Glutamatergic neuron (in vitro differentiated cells): ENCODE results near the gene POTEF. TPM values are rescaled to one million over a fixed set of nuclear protein-coding genes. Genes with fewer than 3 reads are reported as not detected.
"Not testable (repeated sequence)": the region's sequence is repeated elsewhere in the genome, so short reads cannot be mapped to it uniquely, and the experiment has no call there.

Experiments used
- DNase-seq: peaks from one replicate; pipeline ENCODE4 v3.0.0; 2022
- H3K27ac Mint-ChIP-seq: one replicate; pipeline ENCODE4 v1.8.0; 2020; ENCODE audit warnings: mild to moderate bottlenecking, mixed read lengths, inconsistent platforms; ENCODE audit not compliant: unreplicated experiment
- H3K27me3 Mint-ChIP-seq: one replicate; pipeline ENCODE4 v1.8.0; 2020; ENCODE audit warnings: mild to moderate bottlenecking, moderate library complexity, mixed read lengths, inconsistent platforms; ENCODE audit not compliant: unreplicated experiment
- H3K36me3 Mint-ChIP-seq: one replicate; pipeline ENCODE4 v1.8.0; 2020; ENCODE audit warnings: mild to moderate bottlenecking, mixed read lengths, inconsistent platforms; ENCODE audit not compliant: unreplicated experiment
- H3K4me1 Mint-ChIP-seq: one replicate; pipeline ENCODE4 v1.8.0; 2020; ENCODE audit warnings: mild to moderate bottlenecking, low read depth, mixed read lengths, inconsistent platforms; ENCODE audit not compliant: unreplicated experiment
- H3K4me3 Mint-ChIP-seq: one replicate; pipeline ENCODE4 v1.8.0; 2020; ENCODE audit warnings: mild to moderate bottlenecking, mixed read lengths, inconsistent platforms; ENCODE audit not compliant: unreplicated experiment
- H3K9me3 Mint-ChIP-seq: one replicate; pipeline ENCODE4 v1.8.0; 2020; ENCODE audit warnings: mild to moderate bottlenecking, moderate library complexity, mixed read lengths, inconsistent platforms; ENCODE audit not compliant: unreplicated experiment
- CTCF ChIP-seq: fragments of 200-600 bp; sonication (generic); IDR thresholded peaks from one replicate; pipeline ENCODE4 v1.5.0; 2021; ENCODE audit not compliant: partially characterized antibody, unreplicated experiment
- long read RNA-seq: library from polyadenylated mRNA; unstranded; transcript quantifications from one replicate; pipeline ENCODE4 v2.0.0, GENCODE V29; 2020; ENCODE audit not compliant: unreplicated experiment
- total RNA-seq: library from RNA; stranded (reverse); fragmentation: NEBNext Ultra II Directional; extraction: Animal tissue kit (Norgen Biotek cat#: 25700); gene quantifications from one replicate; pipeline ENCODE4 v1.2.1, GENCODE V29; 2021; ENCODE audit not compliant: unreplicated experiment

The POTEF gene
- total RNA-seq = 12.8 TPM
- long read RNA-seq = 0 reads

GRCh38 chr2:130129120-130129829 is at the start of gene POTEF:
Gene POTEF (minus strand): TSS chr2:130129222. CDS start chr2:130120515, 8,707 bp downstream.
- H3K4me3 Mint-ChIP-seq = peak within 1 kb of the TSS; percentile 91
- DNase-seq = not testable (repeated sequence)

GRCh38 chr2:130174866-130175265 is 45.8 kb upstream of the POTEF start:
- not testable (repeated sequence) for H3K4me3 Mint-ChIP-seq, H3K27ac Mint-ChIP-seq, H3K4me1 Mint-ChIP-seq, H3K36me3 Mint-ChIP-seq, H3K9me3 Mint-ChIP-seq, H3K27me3 Mint-ChIP-seq, DNase-seq

More at GRCh38 chr2:130129120-130129829, at the start of gene POTEF:
- H3K4me1 Mint-ChIP-seq, H3K27me3 Mint-ChIP-seq, H3K36me3 Mint-ChIP-seq, H3K9me3 Mint-ChIP-seq: not testable (repeated sequence)
- peak within 1 kb of the TSS; percentile 77 for H3K27ac Mint-ChIP-seq

GRCh38 chr2:130169896-130170295 is 40.9 kb upstream of the POTEF start:
- no peak for TF ChIP-seq CTCF
- H3K4me1 Mint-ChIP-seq = no peaks in the 10 kb centered on the region
- H3K4me3 Mint-ChIP-seq = no peak overlapping the region
- H3K9me3 Mint-ChIP-seq = no peaks in the 10 kb centered on the region
- H3K27ac Mint-ChIP-seq = no peak overlapping the region
- H3K27me3 Mint-ChIP-seq = peaks cover 2% of the 10 kb centered on the region
- H3K36me3 Mint-ChIP-seq = peaks cover 6% of the 10 kb centered on the region
- DNase-seq = no peak

GRCh38 chr2:130169163-130169562 is 40.1 kb upstream of the POTEF start:
- H3K4me1 Mint-ChIP-seq, DNase-seq, H3K9me3 Mint-ChIP-seq, H3K36me3 Mint-ChIP-seq, H3K27ac Mint-ChIP-seq, H3K27me3 Mint-ChIP-seq, H3K4me3 Mint-ChIP-seq: not testable (repeated sequence)

- H3K36me3 Mint-ChIP-seq, DNase-seq: not testable (repeated sequence)
Measured at GRCh38 chr2:130166611-130167010, 37.6 kb upstream of the POTEF start.

GRCh38 chr2:130165293-130166016 is 36.4 kb upstream of the POTEF start:
- H3K9me3 Mint-ChIP-seq = no peaks in the 10 kb centered on the region
- H3K4me1 Mint-ChIP-seq = no peaks in the 10 kb centered on the region
- no peak for TF ChIP-seq CTCF
- H3K27me3 Mint-ChIP-seq = peaks cover 5% of the 10 kb centered on the region
- no peak overlapping the region for H3K27ac Mint-ChIP-seq
- DNase-seq = no peak
- peaks cover 6% of the 10 kb centered on the region for H3K36me3 Mint-ChIP-seq
- no peak overlapping the region for H3K4me3 Mint-ChIP-seq

More at GRCh38 chr2:130166611-130167010, 37.6 kb upstream of the POTEF start:
- H3K9me3 Mint-ChIP-seq, H3K27me3 Mint-ChIP-seq, H3K4me1 Mint-ChIP-seq, H3K27ac Mint-ChIP-seq, H3K4me3 Mint-ChIP-seq: not testable (repeated sequence)

GRCh38 chr2:130162968-130163367 is 33.9 kb upstream of the POTEF start:
- no peak for TF ChIP-seq CTCF
- Mint-ChIP-seq H3K9me3 (peaks cover 1% of the 10 kb centered on the region), H3K27ac (no peak overlapping the region), H3K27me3 (peaks cover 5% of the 10 kb centered on the region), H3K36me3 (peaks cover 6% of the 10 kb centered on the region), H3K4me1 (no peaks in the 10 kb centered on the region), H3K4me3 (no peak overlapping the region)
- no peak for DNase-seq

GRCh38 chr2:130162486-130162885 is 33.5 kb upstream of the POTEF start:
- not testable (repeated sequence) for H3K36me3 Mint-ChIP-seq, H3K9me3 Mint-ChIP-seq, H3K4me1 Mint-ChIP-seq, H3K27me3 Mint-ChIP-seq, DNase-seq, H3K27ac Mint-ChIP-seq, H3K4me3 Mint-ChIP-seq
